ENCODE results near the gene ZC3H10. TPM values are rescaled to one million over a fixed set of nuclear protein-coding genes. Genes with fewer than 3 reads are reported as not detected.
"Not testable (repeated sequence)": the region's sequence is repeated elsewhere in the genome, so short reads cannot be mapped to it uniquely, and the experiment has no call there.

Gene ZC3H10
- total RNA-seq, 2 donors from 2014 or later = 7.1 to 15.0 TPM

GRCh38 chr12:56117082-56117706 is 872 bp upstream of the ZC3H10 start:
- not testable (repeated sequence) for ATAC-seq; DNase-seq (ENCODE audit: low spot score in 2 of 2); H3K9me3 Mint-ChIP-seq
- H3K36me3 Mint-ChIP-seq = peaks cover 31 to 35% of the 10 kb centered on the region in 2 donors
- peak overlapping the region; percentile 96 to 100 for H3K27ac Mint-ChIP-seq

GRCh38 chr12:56118688-56119357 is 757 bp downstream of the ZC3H10 start:
- H3K36me3 Mint-ChIP-seq = peaks cover 20 to 31% of the 10 kb centered on the region in 2 donors
- no peaks in the 10 kb centered on the region for H3K9me3 Mint-ChIP-seq
- H3K27ac Mint-ChIP-seq = peak overlapping the region; percentile 96 to 100
- DNase-seq (ENCODE audit: low spot score in 2 of 2) (no peak), ATAC-seq (peak; percentile 4 to 5)

GRCh38 chr12:56119361-56119796 is 1.3 kb downstream of the ZC3H10 start:
- Mint-ChIP-seq H3K27ac (peak overlapping the region; percentile 96 to 100), H3K36me3 (peaks cover 19 to 31% of the 10 kb centered on the region in 2 donors), H3K9me3 (no peaks in the 10 kb centered on the region)
- DNase-seq (ENCODE audit: low spot score in 2 of 2) = peak in 1 of 2 donors; percentile 64
- ATAC-seq = no peak

- peak overlapping the region in 1 of 2 donors; percentile 96 for H3K27ac Mint-ChIP-seq
- no peaks in the 10 kb centered on the region for H3K9me3 Mint-ChIP-seq
- no peak for ATAC-seq
- DNase-seq (ENCODE audit: low spot score in 2 of 2) = no peak
- peaks cover 19 to 31% of the 10 kb centered on the region in 2 donors for H3K36me3 Mint-ChIP-seq
These were observed 2.2 kb downstream of the ZC3H10 start for GRCh38 chr12:56120158-56120846.

GRCh38 chr12:56121204-56121870 is 3.3 kb downstream of the ZC3H10 start:
- peaks cover 18 to 30% of the 10 kb centered on the region in 2 donors for H3K36me3 Mint-ChIP-seq
- no peak overlapping the region for H3K27ac Mint-ChIP-seq
- ATAC-seq (no peak), DNase-seq (ENCODE audit: low spot score in 2 of 2) (no peak)
- no peaks in the 10 kb centered on the region for H3K9me3 Mint-ChIP-seq

- no peak for ATAC-seq
- peaks cover 5 to 17% of the 10 kb centered on the region in 2 donors for H3K36me3 Mint-ChIP-seq
These were observed 4.6 kb downstream of the ZC3H10 start for GRCh38 chr12:56122637-56123036.

GRCh38 chr12:56124133-56124532 is 6.1 kb downstream of the ZC3H10 start:
- peak overlapping the region in 1 of 2 donors; percentile 8 for H3K27ac Mint-ChIP-seq
- ATAC-seq = no peak
- peaks cover 8 to 14% of the 10 kb centered on the region in 2 donors for H3K36me3 Mint-ChIP-seq

More at GRCh38 chr12:56122637-56123036, 4.6 kb downstream of the ZC3H10 start:
- no peak for DNase-seq (ENCODE audit: low spot score in 2 of 2)
- no peak overlapping the region for H3K27ac Mint-ChIP-seq
- no peaks in the 10 kb centered on the region for H3K9me3 Mint-ChIP-seq

GRCh38 chr12:56126732-56127239 is 8.7 kb downstream of the ZC3H10 start:
- ATAC-seq (no peak), DNase-seq (ENCODE audit: low spot score in 2 of 2) (no peak)
- Mint-ChIP-seq H3K36me3 (peaks cover 35 to 36% of the 10 kb centered on the region in 2 donors), H3K9me3 (no peaks in the 10 kb centered on the region), H3K27ac (peak overlapping the region; percentile 87 to 90)

More at GRCh38 chr12:56124133-56124532, 6.1 kb downstream of the ZC3H10 start:
- no peaks in the 10 kb centered on the region for H3K9me3 Mint-ChIP-seq
- DNase-seq (ENCODE audit: low spot score in 2 of 2) = no peak

- DNase-seq (ENCODE audit: low spot score in 2 of 2) (no peak), ATAC-seq (no peak)
- Mint-ChIP-seq H3K9me3 (no peaks in the 10 kb centered on the region), H3K36me3 (peaks cover 37 to 42% of the 10 kb centered on the region in 2 donors), H3K27ac (peak overlapping the region; percentile 46 to 87)
These were observed 9.4 kb downstream of the ZC3H10 start for GRCh38 chr12:56127485-56127887.

- Mint-ChIP-seq H3K9me3 (no peaks in the 10 kb centered on the region), H3K36me3 (peaks cover 37 to 45% of the 10 kb centered on the region in 2 donors), H3K27ac (peak within 1 kb of the TSS; percentile 87 to 98)
- DNase-seq (ENCODE audit: low spot score in 2 of 2) (peak; percentile 94 to 99), ATAC-seq (peak; percentile 93 to 95)
These were observed 10.0 kb downstream of the ZC3H10 start, which contains the start of gene ESYT1 for GRCh38 chr12:56127888-56128669. Gene ESYT1, plus strand, starts transcription at chr12:56128267. Its CDS starts 53 bp downstream, at chr12:56128320.

GRCh38 chr12:56128670-56129205 is 10.7 kb downstream of the ZC3H10 start:
- Mint-ChIP-seq H3K27ac (peak overlapping the region; percentile 87 to 98), H3K9me3 (no peaks in the 10 kb centered on the region), H3K36me3 (peaks cover 37 to 52% of the 10 kb centered on the region in 2 donors)
- no peak for ATAC-seq
- no peak for DNase-seq (ENCODE audit: low spot score in 2 of 2)

GRCh38 chr12:56129206-56129941 is 11.3 kb downstream of the ZC3H10 start:
- H3K9me3 Mint-ChIP-seq = no peaks in the 10 kb centered on the region
- DNase-seq (ENCODE audit: low spot score in 2 of 2) = peak; percentile 62 to 76
- peak overlapping the region; percentile 87 to 98 for H3K27ac Mint-ChIP-seq
- H3K36me3 Mint-ChIP-seq = peaks cover 37 to 58% of the 10 kb centered on the region in 2 donors
- peak; percentile 14 to 21 for ATAC-seq

GRCh38 chr12:56129942-56130495 is 12.0 kb downstream of the ZC3H10 start:
- H3K27ac Mint-ChIP-seq = peak overlapping the region; percentile 87 to 98
- H3K36me3 Mint-ChIP-seq = peaks cover 37 to 61% of the 10 kb centered on the region in 2 donors
- ATAC-seq (no peak), DNase-seq (ENCODE audit: low spot score in 2 of 2) (no peak)
- no peaks in the 10 kb centered on the region for H3K9me3 Mint-ChIP-seq

GRCh38 chr12:56130876-56131275 is 12.8 kb downstream of the ZC3H10 start:
- H3K36me3 Mint-ChIP-seq = peaks cover 39 to 63% of the 10 kb centered on the region in 2 donors
- no peak for ATAC-seq

More at GRCh38 chr12:56130876-56131275, 12.8 kb downstream of the ZC3H10 start:
- no peak for DNase-seq (ENCODE audit: low spot score in 2 of 2)
- no peaks in the 10 kb centered on the region for H3K9me3 Mint-ChIP-seq
- peak overlapping the region in 1 of 2 donors; percentile 87 for H3K27ac Mint-ChIP-seq

Data from activated naive CD4-positive, alpha-beta T cell treated with anti-CD3 and anti-CD28 coated beads, Interleukin-2, amount 50 U/mL, for 72 hours (primary cell).